Right hindlimb (tissue), 1 donor: ENCODE results near the gene ARMCX4.
A peak's percentile ranks its signal among the peaks of the same experiment; 100 is the strongest.
"Not testable (repeated sequence)": the region's sequence is repeated elsewhere in the genome, so short reads cannot be mapped to it uniquely, and the experiment has no call there.

Source experiments
- DNase-seq: peaks from one replicate; pipeline ENCODE4 v3.0.0-alpha.2; 2018

Gene ARMCX4

GRCh38 chrX:101485212-101485949 is at the start of gene ARMCX4:
ARMCX4 (plus strand) TSS chrX:101485456; CDS start chrX:101488590, 3,134 bp downstream.
- DNase-seq: peak; percentile 83

GRCh38 chrX:101442085-101442484 is 43.2 kb upstream of the ARMCX4 start:
- DNase-seq: no peak

- no peak for DNase-seq
These were observed 36.0 kb upstream of the ARMCX4 start for GRCh38 chrX:101449279-101449678.

GRCh38 chrX:101450085-101450484 is 35.2 kb upstream of the ARMCX4 start:
- no peak for DNase-seq

- DNase-seq: no peak
These were observed 34.3 kb upstream of the ARMCX4 start for GRCh38 chrX:101450961-101451360.

GRCh38 chrX:101452056-101452455 is 33.2 kb upstream of the ARMCX4 start:
- DNase-seq: no peak

GRCh38 chrX:101460669-101461068 is 24.6 kb upstream of the ARMCX4 start:
- no peak for DNase-seq

- DNase-seq: no peak
These were observed 22.4 kb upstream of the ARMCX4 start for GRCh38 chrX:101462892-101463291.

- no peak for DNase-seq
These were observed 6.9 kb upstream of the ARMCX4 start for GRCh38 chrX:101478366-101478765.

- no peak for DNase-seq
These were observed 3.0 kb upstream of the ARMCX4 start for GRCh38 chrX:101482296-101482695.

GRCh38 chrX:101483705-101484104 is 1.6 kb upstream of the ARMCX4 start:
- DNase-seq: no peak

- no peak for DNase-seq
These were observed 1.1 kb upstream of the ARMCX4 start for GRCh38 chrX:101484135-101484534.

- DNase-seq: no peak
These were observed 3.5 kb downstream of the ARMCX4 start for GRCh38 chrX:101488796-101489195.

- DNase-seq: no peak
These were observed 6.7 kb downstream of the ARMCX4 start for GRCh38 chrX:101491943-101492342.

GRCh38 chrX:101493225-101493624 is 8.0 kb downstream of the ARMCX4 start:
- no peak for DNase-seq

GRCh38 chrX:101502929-101503328 is 17.7 kb downstream of the ARMCX4 start:
- DNase-seq: not testable (repeated sequence)

GRCh38 chrX:101507372-101507771 is 22.1 kb downstream of the ARMCX4 start:
- no peak for DNase-seq

GRCh38 chrX:101507986-101508385 is 22.7 kb downstream of the ARMCX4 start:
- no peak for DNase-seq

GRCh38 chrX:101530944-101531343 is 45.7 kb downstream of the ARMCX4 start:
- no peak for DNase-seq
